Mammary epithelial cell (primary cell): Measurements from ENCODE around the gene USP3.

Experiments used
- CTCF ChIP-seq, 2 donors: IDR thresholded peaks in 1 of 2; conservative IDR thresholded peaks in 1 of 2; 2 replicates each; pipeline ENCODE4 v1.5.1; 2011 to 2012; ENCODE audit warnings: inconsistent platforms in 2 of 2, low read length in 2 of 2, mild to moderate bottlenecking in 2 of 2, control low read depth in 1 of 2, low read depth in 1 of 2; ENCODE audit not compliant: insufficient read depth in 1 of 2; ENCODE audit errors: extremely low read depth in 1 of 2
- EZH2 ChIP-seq: IDR thresholded peaks from 2 replicates; pipeline ENCODE4 v1.6.1; 2012; ENCODE audit warnings: low read length, inconsistent platforms, borderline replicate concordance

GRCh38 chr15:63532307-63532744 is 27.9 kb downstream of the USP3 start:
- no peak for TF ChIP-seq CTCF (conservative IDR thresholded peaks at IDR 0.05 in 1 of 2, IDR thresholded peaks at IDR 0.05 in 1 of 2; ENCODE audit: extremely low read depth in 1 of 2, insufficient read depth in 1 of 2, low read depth in 1 of 2, low read length in 2 of 2)
- no peak for TF ChIP-seq EZH2
